HAP-1 (cell line): ENCODE measurements around the gene TVP23C.
"Not testable (repeated sequence)": the region's sequence is repeated elsewhere in the genome, so short reads cannot be mapped to it uniquely, and the experiment has no call there.

Experiments
- DNase-seq, 2 experiments: peaks; one replicate each; pipeline ENCODE4 v3.0.0-alpha.2; 2016 to 2020; ENCODE audit warnings: low spot score in 2 of 2
- H3K27me3 ChIP-seq: fragments of 250-450 bp; sonication (Bioruptor Pico); 2 replicates; pipeline ENCODE4 v1.5.1; 2020; ENCODE audit warnings: low read depth, mild to moderate bottlenecking, moderate library complexity
- H3K36me3 ChIP-seq: fragments of 250-450 bp; sonication (Bioruptor Pico); replicated peaks from 2 replicates; pipeline ENCODE4 v1.5.1; 2020; ENCODE audit warnings: mild to moderate bottlenecking
- H3K4me1 ChIP-seq: fragments of 250-450 bp; sonication (Bioruptor Pico); 2 replicates; pipeline ENCODE4 v1.5.1; 2020; ENCODE audit warnings: mild to moderate bottlenecking
- H3K4me3 ChIP-seq: fragments of 250-450 bp; sonication (Bioruptor Pico); 2 replicates; pipeline ENCODE4 v1.5.1; 2020; ENCODE audit warnings: mild to moderate bottlenecking, moderate library complexity
- H3K9me3 ChIP-seq: fragments of 250-450 bp; sonication (Bioruptor Pico); 2 replicates; pipeline ENCODE4 v1.5.1; 2020; ENCODE audit warnings: mild to moderate bottlenecking, moderate library complexity
- in situ Hi-C: fragments of 300-500 bp; cut with MboI; formaldehyde crosslinking; loops from 3 replicates; pipeline ENCODE4 v1.14.3; 2020; ENCODE audit warnings: low sequenced_read_pairs, inconsistent platforms, mixed read lengths

TVP23C gene

GRCh38 chr17:15558403-15559105 lies 4.7 kb downstream of the TVP23C start:
- H3K36me3 ChIP-seq, H3K4me3 ChIP-seq, H3K9me3 ChIP-seq, DNase-seq, in situ Hi-C loops, H3K27me3 ChIP-seq, H3K4me1 ChIP-seq: not testable (repeated sequence)

- H3K36me3 ChIP-seq, in situ Hi-C loops, DNase-seq, H3K4me3 ChIP-seq, H3K9me3 ChIP-seq, H3K27me3 ChIP-seq, H3K4me1 ChIP-seq: not testable (repeated sequence)
Measured at GRCh38 chr17:15557334-15557832, 5.9 kb downstream of the TVP23C start.

- H3K27me3 ChIP-seq, DNase-seq, H3K9me3 ChIP-seq, H3K4me3 ChIP-seq, H3K36me3 ChIP-seq, in situ Hi-C loops, H3K4me1 ChIP-seq: not testable (repeated sequence)
Measured at GRCh38 chr17:15552932-15553331, 10.4 kb downstream of the TVP23C start.

GRCh38 chr17:15549552-15549951 lies 13.7 kb downstream of the TVP23C start:
- H3K27me3 ChIP-seq, H3K36me3 ChIP-seq, in situ Hi-C loops, H3K4me3 ChIP-seq, H3K4me1 ChIP-seq, H3K9me3 ChIP-seq, DNase-seq: not testable (repeated sequence)

GRCh38 chr17:15546604-15547003 lies 16.7 kb downstream of the TVP23C start:
- H3K9me3 ChIP-seq, H3K4me3 ChIP-seq, H3K36me3 ChIP-seq, H3K27me3 ChIP-seq, H3K4me1 ChIP-seq, DNase-seq, in situ Hi-C loops: not testable (repeated sequence)

- H3K4me1 ChIP-seq, in situ Hi-C loops, H3K27me3 ChIP-seq, DNase-seq, H3K4me3 ChIP-seq, H3K9me3 ChIP-seq: not testable (repeated sequence)
- H3K36me3 ChIP-seq, result peaks cover 13% of the 10 kb centered on the region
Measured at GRCh38 chr17:15540371-15541219, 22.7 kb downstream of the TVP23C start.

DNA sequence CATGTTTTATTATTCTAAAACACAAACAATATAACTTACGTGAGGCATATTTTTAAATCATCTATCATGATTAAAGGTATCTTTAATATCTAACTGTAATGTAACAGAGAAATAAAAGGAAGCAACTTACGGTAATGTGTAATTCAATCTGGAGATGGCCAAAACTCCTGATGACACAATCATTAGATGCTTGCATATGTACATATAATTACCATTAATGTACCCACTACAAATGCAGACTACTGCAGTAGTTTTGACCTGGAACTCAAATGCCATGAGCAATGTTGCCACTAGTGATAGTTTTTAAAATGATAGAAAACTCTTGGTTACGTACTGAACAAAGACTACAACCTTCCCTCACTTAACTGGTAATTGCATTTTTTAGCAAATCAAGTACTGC lies 30.2 kb downstream of the TVP23C start:
- H3K4me1 ChIP-seq, DNase-seq, H3K27me3 ChIP-seq, H3K36me3 ChIP-seq, in situ Hi-C loops, H3K9me3 ChIP-seq, H3K4me3 ChIP-seq: not testable (repeated sequence)

DNA sequence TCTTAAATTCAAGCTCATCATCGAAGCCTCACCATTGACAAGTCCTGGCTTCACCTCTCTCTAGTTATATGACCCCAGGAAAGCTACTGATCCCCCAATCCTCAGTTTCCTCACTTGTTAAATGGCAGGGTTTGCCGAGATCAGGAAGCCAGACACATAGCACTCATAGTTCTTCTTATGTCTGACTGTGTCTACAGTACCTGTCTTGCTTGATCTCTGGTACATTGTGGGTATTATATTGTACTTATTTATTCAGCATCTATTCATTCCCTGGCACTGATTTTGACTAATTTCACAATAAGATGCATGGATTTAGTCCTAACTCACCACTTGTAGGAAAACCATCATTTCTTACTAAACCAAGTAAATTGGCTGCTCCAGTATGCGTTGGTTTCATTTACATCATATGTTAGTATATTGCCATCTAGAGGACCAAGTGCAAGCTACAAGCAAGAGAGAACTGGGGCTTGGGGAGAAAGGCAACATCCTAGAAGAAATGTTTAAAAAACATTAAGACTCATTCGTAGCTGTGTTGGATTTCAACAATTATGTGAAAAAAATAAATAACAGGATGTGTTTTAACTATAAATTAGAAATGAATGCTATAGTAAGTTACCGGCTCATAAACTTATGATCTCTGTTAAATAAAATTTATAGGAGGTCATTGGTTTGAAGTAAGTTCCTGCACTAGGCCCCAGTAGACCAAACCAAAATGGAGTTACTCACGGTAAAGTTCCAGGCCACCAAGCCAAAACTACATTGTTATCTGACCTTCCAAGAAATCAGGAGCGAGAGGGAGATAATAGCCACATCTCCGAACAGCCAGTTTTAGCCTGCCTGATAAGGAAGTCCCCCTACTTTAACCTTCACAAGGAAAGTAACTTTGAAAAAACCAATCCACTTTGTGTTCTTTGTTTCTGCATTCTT lies 36.7 kb downstream of the TVP23C start:
- H3K4me1 ChIP-seq, H3K27me3 ChIP-seq, H3K9me3 ChIP-seq, in situ Hi-C loops, H3K4me3 ChIP-seq, H3K36me3 ChIP-seq: not testable (repeated sequence)
- DNase-seq, result peak; percentile 43

GRCh38 chr17:15524990-15525985 lies 38.0 kb downstream of the TVP23C start:
- H3K9me3 ChIP-seq, DNase-seq, H3K4me3 ChIP-seq, H3K4me1 ChIP-seq, H3K27me3 ChIP-seq, in situ Hi-C loops, H3K36me3 ChIP-seq: not testable (repeated sequence)

GRCh38 chr17:15516150-15516549 lies 47.1 kb downstream of the TVP23C start:
- no peak for DNase-seq
- H3K4me3 ChIP-seq, result no peak overlapping the region
- no peaks in the 10 kb centered on the region for H3K9me3 ChIP-seq
- H3K4me1 ChIP-seq, result 0 out of 2 replicates have a peak, but pooled peaks cover 3% of the 10 kb centered on the region
- peaks cover 4% of the 10 kb centered on the region for H3K36me3 ChIP-seq
- H3K27me3 ChIP-seq, result no peaks in the 10 kb centered on the region
- in situ Hi-C loops, result no loop called here

- DNase-seq, result no peak
- no peaks in the 10 kb centered on the region for H3K27me3 ChIP-seq
- H3K9me3 ChIP-seq, result no peaks in the 10 kb centered on the region
- in situ Hi-C loops, result no loop called here
- H3K36me3 ChIP-seq, result peaks cover 4% of the 10 kb centered on the region
- no peak overlapping the region for H3K4me3 ChIP-seq
- H3K4me1 ChIP-seq, result 0 out of 2 replicates have a peak, but pooled peaks cover 4% of the 10 kb centered on the region
Measured at GRCh38 chr17:15514469-15514868, 48.8 kb downstream of the TVP23C start.

- Histone ChIP-seq H3K4me3 (no peak overlapping the region), H3K36me3 (peaks cover 4% of the 10 kb centered on the region), H3K9me3 (no peaks in the 10 kb centered on the region), H3K27me3 (no peaks in the 10 kb centered on the region), H3K4me1 (0 out of 2 replicates have a peak, but pooled peaks cover 4% of the 10 kb centered on the region)
- in situ Hi-C loops, result no loop called here
- no peak for DNase-seq
Measured at GRCh38 chr17:15513856-15514459, 49.3 kb downstream of the TVP23C start.
